Medulla oblongata (tissue), 1 donor: ENCODE data around the gene WDFY2.

Experiments used
- DNase-seq: peaks from one replicate; pipeline ENCODE4 v3.0.0-alpha.2; 2015; ENCODE audit errors: extremely low spot score

The WDFY2 gene

DNA sequence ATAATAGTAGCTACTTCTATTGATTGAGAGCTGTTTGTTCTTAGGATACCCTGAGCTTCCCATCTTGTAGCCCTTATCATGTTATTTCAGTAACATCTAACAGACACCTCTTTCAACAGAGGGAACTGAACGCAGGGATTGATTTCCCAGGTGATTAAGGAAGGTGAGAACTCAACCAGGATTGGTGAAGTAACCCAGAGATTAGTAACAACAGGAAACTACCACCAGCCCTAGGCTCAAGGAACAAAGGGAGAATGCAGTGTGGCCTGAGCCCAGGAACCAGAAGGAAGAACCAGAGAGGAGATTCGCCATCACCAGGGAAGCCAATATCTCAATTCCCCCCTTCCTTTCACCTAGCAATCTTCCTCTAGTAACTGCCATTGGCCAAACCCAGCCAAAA is 211.2 kb downstream of the WDFY2 start:
- DNase-seq = no peak

DNA sequence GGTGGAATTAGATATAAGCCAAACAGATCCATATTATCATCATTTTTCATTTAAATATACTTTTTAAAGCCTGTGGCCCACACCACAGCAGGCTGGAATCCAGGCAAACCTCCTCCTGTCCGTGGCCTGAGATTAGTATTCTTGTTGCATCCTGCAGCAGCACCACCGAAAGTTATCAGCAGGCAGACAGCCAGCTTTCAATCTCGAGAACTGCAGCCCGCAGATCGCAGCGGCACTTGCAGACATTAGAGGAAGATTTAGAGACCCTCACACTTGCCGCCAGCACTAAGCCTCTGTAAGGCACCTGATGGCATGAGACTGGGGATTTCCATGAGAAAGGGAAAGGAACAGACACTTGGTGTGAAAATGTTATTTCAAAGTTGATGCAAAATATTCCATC is 212.3 kb downstream of the WDFY2 start:
- DNase-seq = no peak

DNA sequence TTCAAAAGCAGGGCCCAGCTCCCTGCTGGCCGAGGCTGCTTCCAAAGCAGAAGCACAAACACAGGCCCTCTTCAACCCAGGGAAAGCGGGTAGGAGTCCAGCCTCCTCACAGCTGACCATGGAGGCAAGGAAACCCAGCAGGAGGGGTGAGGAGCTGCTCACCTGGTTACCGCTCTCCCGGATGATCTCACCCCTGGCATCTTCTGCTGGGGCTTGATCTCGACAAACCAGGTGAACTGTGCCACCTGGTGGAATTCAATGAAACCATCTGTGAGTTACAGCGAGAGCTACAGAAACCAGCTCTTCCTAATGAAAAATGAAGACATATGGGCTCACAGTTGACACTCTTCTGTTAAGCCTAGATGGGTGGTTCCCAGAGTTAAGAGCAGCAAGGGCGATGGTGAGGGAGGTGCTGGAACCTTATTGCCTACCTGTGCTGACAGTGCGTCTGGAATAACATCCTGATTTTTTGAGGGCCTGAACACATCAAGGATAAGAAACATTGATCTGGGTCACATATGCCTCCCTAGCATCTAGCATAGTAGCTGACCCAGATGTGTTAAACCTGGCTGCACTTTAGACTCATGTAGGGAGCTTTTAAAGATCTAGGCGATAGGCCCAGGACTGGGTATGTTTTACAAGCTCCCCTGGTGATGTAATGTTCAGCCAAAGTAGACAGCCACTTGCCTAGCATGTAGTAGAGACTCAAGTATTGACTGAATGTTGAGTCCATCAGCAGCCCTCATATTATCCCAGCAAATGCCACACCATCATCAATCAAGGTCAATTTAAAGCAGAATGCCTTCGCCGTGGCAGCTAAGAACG is 213.6 kb downstream of the WDFY2 start:
- peak; percentile 53 for DNase-seq

DNA sequence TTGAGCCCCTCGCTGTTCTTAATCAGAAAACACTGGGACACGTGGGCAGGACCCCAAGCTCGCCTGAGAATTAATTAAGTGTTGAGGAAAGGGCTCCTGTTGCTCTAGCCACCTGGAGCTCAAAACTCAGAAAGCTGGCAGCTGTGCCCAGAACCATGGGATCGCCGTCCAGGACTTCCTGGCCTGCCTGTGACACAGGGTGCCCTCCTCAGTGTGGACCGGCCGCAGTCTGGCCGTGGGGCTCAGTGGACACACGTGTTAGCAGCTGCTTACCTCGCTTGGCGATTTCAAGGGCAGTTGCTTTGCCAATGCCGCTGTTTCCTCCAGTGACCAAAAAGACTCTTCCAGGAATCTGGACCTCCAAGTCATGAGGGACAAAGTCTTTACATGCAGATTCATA is 215.0 kb downstream of the WDFY2 start:
- DNase-seq = no peak

DNA sequence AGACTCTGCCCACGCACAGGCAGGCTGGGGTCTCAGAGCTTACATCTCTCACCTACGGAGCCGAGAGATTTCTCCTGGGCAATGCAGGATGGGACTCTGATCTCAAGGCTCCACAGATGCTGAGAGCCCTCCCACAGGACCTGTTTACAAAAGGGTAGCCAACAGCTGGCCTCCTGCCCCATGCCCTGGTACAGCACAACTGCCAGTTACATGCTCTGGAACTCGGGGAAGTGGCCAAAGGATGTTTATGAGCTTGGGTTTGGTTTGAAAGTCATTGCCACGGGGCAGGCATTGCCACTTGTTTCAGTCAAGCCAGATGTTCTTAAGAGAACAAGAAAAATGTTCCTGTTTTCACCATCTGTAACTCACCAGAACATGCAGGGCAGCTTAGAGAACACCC is 216.2 kb downstream of the WDFY2 start:
- DNase-seq = no peak

DNA sequence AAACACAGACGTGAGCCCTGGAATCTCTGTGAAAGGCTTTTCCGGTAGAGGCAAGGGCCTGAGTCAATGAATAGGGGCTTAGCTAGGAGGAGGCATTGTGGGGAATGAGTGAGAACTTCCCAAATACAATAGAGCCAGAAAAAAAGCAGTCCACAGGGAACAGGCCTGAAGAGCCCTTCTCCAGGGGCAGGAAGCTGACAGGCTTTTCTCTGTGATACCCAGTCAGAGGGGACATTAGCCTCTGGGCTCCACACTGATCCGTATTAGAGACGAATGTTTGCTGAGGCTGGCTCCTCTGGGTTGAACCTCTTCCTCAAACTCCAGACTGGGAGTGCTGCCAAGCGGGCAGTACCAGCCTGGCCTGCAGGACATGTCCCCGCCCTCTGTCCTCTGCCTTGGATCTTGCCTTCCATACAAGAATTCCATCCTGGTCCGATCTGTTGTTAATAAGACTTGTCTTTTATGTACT is 217.4 kb downstream of the WDFY2 start:
- DNase-seq = peak; percentile 91

DNA sequence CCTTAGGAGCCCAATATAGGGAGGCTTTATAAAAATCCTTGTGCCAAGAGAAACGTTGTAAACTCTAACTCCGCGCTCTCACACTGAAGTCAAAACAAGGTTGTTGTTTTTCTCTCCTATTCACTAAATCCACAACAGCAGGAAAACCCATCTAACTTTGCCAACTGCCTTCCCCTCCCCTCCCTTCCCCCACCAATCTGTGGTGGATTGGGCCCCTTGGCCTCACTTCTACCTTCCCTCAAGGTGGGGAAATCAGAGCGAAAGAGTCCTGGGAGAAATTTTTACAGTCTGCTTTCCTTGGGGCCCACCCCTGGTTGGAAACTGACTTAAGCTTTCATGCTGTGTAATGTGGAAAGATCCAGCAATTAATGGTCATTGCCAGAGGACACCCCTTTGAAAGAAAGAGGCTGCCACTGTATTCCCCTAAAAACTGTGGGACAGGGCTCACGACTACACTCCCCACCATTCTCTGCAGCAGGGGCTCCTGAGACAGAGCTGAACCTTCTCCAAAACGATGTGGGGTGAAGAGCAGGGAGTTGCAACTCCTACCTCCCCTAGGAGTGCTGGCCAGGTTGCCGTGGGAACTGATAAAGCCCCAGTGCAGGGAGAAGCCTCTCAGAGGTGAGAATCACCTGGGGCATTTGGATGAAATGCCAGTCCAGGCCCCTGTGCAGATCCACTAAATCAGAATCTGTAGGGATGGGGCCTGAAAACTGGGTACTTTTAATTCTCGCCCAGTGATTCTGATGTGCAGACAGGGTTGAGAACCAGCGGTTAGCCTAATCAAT is 218.6 kb downstream of the WDFY2 start:
- DNase-seq = peak; percentile 50

DNA sequence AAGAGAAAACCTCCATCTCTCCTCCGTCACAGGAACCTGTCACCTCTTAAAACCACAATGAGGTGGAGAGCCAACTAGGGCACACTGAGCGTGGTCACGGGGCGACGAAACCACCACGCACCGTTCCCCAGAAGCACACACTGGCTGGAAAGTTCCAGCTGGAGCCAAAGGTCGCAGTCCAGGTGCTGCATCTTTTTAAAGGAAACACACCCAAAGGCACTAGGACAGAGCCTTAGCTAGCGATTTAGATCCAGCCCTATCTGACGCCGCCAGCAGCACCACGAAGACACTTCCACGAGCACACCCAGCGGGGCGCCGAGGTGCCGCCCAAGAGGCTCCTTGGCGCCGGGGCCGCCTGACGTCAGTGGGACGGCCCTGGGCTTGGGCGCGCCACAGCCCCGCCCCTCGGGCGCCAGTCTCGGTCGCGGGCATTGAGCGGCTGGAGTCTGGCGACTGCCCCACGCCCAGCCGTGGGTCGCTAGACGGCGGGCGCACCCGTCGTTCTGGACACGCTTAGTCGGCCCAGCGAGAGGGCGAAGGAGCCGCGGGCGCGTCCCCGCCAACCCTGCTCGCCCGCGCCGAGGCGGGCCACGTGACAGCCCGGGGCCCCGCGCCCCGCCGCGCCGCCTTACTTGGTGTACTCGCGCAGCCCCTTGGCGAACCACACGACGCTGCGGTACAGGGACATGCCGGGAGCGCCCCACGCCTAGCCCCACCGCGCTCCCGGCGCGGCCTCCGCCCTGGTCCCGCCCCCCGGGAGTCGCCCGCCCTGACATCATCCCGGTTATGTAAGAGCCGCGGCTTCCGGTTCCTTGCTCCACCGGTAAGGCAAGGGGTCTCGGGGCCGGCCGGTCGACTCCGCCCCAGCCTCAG is 219.4 kb downstream of the WDFY2 start, which contains the start of gene DHRS12:
Gene DHRS12 (minus strand): TSS at position 742 of the 873 bp plus-strand sequence. CDS start 4,504 bp downstream, outside the sequence.
- DNase-seq = peak; percentile 94

DNA sequence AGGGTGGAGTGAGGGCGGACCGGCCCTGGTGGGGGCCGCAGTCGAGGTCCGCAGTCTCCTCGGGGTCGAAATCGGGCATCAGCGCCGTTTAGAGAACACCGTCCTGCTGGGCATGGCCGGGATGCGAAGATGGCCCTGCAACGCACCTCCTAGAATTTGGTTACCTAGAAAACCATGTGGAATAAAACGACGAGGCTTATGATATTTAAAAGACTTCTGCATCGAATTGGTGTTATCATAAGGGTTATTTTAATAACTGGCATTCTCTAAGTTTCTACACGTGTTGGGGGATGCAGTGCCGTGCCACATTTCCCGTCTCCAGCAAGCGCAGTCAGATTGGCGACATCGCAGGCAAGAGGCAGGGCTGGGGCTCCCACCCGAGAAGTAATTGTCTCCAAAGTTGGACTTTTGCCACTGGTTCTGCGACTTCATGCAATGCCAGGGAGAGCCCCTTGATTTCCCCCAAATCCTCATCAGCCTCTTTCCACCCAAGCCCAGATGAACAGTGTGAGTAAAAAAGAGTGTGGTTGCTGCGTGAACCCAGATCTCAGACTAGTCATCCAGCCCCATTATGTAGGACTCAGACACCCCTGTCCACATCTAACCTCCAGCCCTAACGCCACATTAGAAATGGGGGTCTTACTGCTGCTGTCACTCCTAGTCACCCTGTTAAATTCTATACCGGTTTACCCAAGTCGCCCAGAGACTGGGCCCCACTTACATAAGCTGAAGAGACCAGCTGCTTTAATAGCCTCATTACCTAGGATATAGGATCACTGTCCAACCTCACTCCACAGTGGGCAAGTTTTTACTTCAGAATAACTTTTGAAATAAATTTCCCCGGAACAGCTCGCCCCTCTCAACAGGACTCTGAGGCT is 220.3 kb downstream of the WDFY2 start:
- DNase-seq = peak; percentile 66

DNA sequence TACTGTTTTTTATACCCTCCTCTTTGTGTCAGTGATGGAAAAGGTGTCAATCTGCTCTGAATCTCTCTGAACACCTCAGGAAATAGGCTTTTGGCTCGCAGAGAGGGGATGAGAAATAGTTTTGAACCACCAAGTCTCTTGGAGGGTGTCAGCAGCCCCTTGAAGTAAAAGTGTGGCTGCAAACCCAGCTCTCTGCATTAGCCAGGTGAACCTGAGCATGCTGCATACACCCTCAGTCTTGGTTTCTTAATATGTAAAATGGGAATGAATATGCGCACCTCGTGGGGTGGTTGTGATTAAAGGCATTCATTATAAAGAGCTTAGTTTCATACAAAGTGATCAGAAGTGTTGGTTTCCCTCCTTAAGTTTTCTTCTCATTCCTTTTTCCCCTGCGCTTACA is 221.1 kb downstream of the WDFY2 start:
- no peak for DNase-seq

DNA sequence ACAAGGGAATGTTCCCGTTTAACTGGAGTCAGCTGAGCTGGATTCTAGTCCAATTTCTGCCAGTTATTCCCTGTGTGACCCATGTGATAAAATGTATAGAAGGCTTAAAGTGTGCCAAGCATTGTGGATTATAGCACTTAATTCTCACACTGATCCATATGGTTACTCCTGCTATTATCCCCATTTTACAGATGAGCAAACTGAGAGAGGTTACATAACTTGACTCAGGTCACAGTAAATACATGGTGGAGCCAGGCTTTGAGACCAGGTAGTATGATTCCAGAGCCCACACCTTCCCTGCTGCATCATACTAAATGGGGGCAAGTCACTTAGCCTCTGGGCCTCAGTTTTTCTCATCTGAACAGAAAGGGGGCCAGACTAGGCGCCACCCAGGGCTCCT is 221.7 kb downstream of the WDFY2 start:
- DNase-seq = no peak

DNA sequence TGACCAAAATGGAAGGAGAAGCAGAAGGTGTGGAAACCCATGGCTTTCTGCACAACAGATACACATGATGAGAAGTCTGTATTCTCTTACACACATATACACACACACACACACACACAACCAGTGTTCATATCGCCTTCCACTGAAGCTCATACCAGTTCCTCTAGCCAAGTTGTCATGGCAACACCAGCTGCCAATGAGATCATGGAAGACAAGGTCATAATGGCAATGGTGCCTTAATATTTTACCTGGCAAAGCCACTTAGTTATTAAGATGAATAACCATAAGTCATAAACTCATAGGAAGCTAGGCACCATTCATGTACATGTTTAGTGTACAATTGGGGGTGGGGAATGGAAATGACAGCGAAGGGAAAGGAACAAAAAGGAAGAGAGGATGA is 222.3 kb downstream of the WDFY2 start:
- no peak for DNase-seq

DNA sequence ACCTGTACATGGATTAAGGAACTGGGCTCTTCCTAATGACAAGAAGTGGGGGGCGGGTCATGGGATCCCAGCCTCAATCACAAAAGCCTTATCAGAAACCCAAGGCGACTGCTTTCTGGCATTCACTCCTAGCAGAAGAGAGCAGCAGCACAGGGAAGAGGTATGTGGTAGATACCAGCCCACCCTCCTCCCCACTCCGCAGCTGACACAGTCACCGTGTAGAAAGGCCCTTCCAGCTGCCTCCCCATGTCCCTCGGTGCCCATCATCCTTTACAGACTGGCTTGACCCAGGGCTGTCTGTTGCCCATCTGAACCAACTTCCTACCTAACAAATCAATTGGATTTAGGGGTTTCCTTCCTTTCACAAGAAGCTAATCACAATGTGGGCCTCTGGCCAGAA is 222.8 kb downstream of the WDFY2 start:
- DNase-seq = no peak

DNA sequence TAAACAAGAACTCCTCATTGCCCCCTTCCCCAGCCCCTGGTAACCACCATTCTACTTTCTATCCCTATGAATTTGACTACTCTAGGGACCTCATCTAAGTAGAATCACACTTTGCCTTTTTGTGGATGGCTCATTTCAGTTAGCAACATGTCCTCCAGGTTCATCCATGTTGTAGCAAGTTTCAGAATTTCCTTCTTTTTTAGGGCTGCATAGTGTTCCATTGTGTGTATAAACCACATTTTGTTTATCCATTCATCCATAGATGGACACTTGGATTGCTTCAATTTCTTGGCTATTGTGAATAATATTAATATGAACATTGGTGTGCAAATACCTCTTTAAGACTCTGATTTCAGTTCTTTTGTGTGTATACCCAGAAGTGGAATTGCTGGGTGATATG is 224.5 kb downstream of the WDFY2 start:
- no peak for DNase-seq

DNA sequence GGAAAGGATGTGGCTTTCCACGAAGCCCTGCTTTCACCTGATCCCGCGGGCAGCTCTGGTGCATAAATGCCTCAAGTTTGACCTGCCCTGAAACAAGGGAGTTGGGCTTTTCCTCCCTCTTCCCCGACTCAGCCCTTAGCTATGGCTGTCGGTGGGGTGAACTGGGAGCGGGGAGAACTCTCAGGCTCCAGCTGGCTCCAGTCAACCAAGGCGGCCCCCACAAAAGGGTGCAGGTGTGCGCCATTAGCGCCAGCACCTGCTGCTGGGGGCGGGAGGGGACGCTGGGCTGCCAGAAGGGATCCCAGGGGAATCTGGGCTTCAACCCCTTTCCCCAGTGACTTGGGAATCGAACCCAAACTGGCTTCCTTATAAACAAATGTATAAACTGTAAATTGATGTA is 226.8 kb downstream of the WDFY2 start:
- no peak for DNase-seq

DNA sequence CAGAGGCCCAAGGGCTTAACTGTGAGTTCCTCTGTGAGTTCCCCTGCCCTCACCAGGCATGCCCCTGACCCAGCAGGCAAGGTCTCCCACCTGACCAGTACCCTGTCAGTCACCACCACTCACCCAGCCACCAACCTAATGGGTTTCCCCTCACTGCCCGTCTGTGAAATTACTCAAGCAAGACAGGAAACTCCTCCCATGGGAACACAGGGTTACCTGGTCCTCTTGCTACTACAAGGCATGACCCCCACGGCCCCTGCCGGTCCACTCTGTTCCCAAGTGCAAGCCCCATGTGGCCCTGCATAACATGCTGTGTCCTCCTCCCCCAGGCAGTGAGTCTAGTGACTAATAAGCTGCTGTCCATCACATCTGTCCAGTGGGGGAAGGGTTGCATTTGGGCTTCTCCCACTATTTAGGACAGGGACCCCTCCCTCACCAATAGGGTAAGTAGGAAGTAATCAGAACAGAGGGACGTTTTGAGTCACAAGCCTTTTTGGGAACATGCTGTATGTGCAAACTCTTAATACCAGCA is 227.7 kb downstream of the WDFY2 start:
- DNase-seq = no peak

DNA sequence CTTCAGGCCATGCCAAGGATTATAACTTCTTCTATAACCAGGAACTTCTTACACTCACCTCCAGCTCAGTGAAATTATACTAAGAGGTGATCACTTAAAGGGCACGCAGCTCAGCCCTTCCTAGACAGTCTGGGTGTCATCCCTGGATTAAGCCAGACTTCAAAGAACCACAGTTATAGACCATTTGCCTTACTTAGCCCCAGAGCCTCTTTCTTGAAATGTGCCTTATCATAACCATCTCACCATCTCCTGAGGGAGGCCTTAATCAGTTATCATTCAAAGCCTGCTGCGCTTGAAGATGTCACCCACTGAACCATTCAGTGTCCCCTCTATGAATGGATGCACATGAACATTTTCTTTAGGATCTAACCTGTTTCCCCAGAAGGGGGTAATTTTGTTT is 229.8 kb downstream of the WDFY2 start:
- no peak for DNase-seq

DNA sequence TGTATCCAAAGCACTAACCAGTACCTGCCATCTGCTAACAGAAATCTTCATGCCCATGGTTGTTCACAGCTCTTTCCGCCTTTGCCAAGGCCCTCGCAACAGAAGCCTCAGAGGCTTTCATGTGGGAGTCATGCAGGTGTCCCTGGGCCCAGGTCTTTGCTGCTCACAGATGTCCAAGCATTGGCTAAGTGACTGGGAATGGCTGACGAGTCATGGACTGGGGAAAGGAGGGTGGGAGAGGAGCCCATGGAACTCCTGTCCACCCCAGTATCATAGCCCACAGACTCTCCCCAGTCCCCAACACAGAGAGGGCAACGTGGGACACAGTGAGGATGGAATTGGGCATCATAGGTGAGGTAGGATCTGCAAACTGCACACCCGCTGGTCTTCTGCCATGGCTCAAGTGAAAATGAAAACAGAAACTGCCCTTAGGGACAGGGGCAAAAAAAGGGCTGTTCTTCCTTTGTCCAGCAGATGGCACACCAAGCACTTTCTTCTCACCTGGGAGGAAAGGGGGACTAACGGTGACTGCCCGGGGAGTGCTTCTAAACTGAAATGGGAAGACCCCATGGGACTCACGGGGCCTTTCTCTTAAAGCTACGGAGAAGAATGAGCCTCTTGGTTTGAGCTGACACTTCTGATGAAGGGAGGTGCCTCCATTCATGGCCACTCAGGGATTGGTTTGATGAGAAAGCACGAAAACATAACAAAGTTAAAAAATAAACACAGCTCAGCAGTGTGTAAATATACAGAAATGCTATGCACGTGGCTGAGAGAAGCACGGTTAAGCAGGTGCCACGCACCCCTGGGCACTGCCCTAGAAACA is 230.8 kb downstream of the WDFY2 start:
- DNase-seq = peak; percentile 83

DNA sequence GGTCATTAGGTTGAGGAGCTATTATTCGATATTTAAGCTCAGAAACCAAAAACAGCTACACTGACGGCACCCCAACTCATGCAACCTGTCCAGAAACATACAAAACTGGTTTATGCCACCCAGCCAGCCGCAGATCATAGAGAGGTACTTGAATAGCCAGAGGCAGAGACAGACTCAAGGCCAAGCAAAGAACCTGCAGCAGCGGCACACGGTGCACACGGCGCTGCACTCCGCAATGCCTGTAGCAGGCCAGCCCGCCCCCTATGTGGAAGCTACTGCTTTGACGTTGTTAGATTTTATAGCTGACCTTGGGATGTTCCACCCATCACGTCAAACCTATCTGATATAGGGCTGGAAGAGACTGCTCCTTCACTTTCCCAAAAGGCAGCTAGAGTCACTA is 231.6 kb downstream of the WDFY2 start:
- no peak for DNase-seq
